H1 (cell line): ENCODE data around the gene SYNJ2. TPM values are rescaled to one million over a fixed set of nuclear protein-coding genes. Genes with fewer than 3 reads are reported as not detected.

Source experiments
- CTCF ChIA-PET: fragments of 300-600 bp; sonication (Branson Sonifier 250); formaldehyde crosslinking; loops from one replicate; lab custom pipeline; 2021; ENCODE audit not compliant: partially characterized antibody; lab: Charles Lee
- POLR2A ChIA-PET: fragments of 300-600 bp; sonication (Branson Sonifier 250); formaldehyde crosslinking; loops from one replicate; lab custom pipeline; 2021; ENCODE audit warnings: inconsistent platforms; ENCODE audit not compliant: partially characterized antibody; lab: Charles Lee
- DNase-seq, 2 experiments: peaks; one replicate each; pipeline versions ENCODE4 v3.0.0 to v3.0.0-alpha.2; 2010 to 2022; ENCODE audit warnings: low spot score in 2 of 2, low read depth in 1 of 2, mixed read lengths in 1 of 2
- FAIRE-seq: peaks from 2 replicates; lab custom pipeline; 2011; peaks lifted over from hg19 to GRCh38; lab: Jason Lieb, UNC
- H2AFZ ChIP-seq: 2 replicates; pipeline ENCODE4 v1.8.1; 2012; ENCODE audit warnings: low read length, inconsistent platforms
- H2AK5ac ChIP-seq: 2 replicates; pipeline ENCODE4 v1.6.1; 2013; ENCODE audit warnings: low read depth, low read length
- H2BK120ac ChIP-seq: replicated peaks from 2 replicates; pipeline ENCODE3; 2013; ENCODE audit warnings: low read depth, low read length, inconsistent platforms
- H2BK12ac ChIP-seq: 2 replicates; pipeline ENCODE4 v1.6.1; 2013; ENCODE audit warnings: low read depth, low read length
- H2BK15ac ChIP-seq: 2 replicates; pipeline ENCODE4 v1.6.1; 2013; ENCODE audit warnings: low read length
- H2BK20ac ChIP-seq: 2 replicates; pipeline ENCODE4 v1.6.1; 2013; ENCODE audit warnings: low read length
- H2BK5ac ChIP-seq: 2 replicates; pipeline ENCODE4 v1.6.1; 2013; ENCODE audit warnings: low read depth, low read length
- H3K14ac ChIP-seq: 2 replicates; pipeline ENCODE4 v1.6.1; 2013; ENCODE audit warnings: inconsistent platforms; ENCODE audit not compliant: insufficient read length
- H3K18ac ChIP-seq: 2 replicates; pipeline ENCODE4 v1.6.1; 2013; ENCODE audit warnings: low read length; ENCODE audit errors: extremely low read depth
- H3K23ac ChIP-seq: 2 replicates; pipeline ENCODE4 v1.6.1; 2013; ENCODE audit warnings: inconsistent platforms; ENCODE audit not compliant: insufficient read length
- H3K23me2 ChIP-seq: 2 replicates; pipeline ENCODE4 v1.6.1; 2013; ENCODE audit warnings: low read depth, low read length
- H3K27ac ChIP-seq: 2 replicates; pipeline ENCODE4 v1.6.1; 2011; ENCODE audit warnings: low read depth, low read length, inconsistent platforms
- H3K27me3 ChIP-seq, 4 experiments: replicated peaks in 1 of 4; 1 replicate in 1 of 4; 2 replicates in 3 of 4; pipeline versions ENCODE4 v1.6.1 to v1.8.1; 2011 to 2013; ENCODE audit warnings: low read length in 3 of 4, mild to moderate bottlenecking in 3 of 4, inconsistent platforms in 2 of 4, mixed read lengths in 2 of 4, moderate library complexity in 1 of 4; ENCODE audit not compliant: control insufficient read depth in 3 of 4, insufficient read depth in 3 of 4; ENCODE audit errors: extremely low read depth in 1 of 4
- H3K36me3 ChIP-seq, 4 experiments: 2 replicates each; pipeline versions ENCODE4 v1.6.1 to v1.8.1; 2011 to 2013; ENCODE audit warnings: mild to moderate bottlenecking in 4 of 4, low read length in 3 of 4, moderate library complexity in 2 of 4, control low read depth in 1 of 4, inconsistent platforms in 1 of 4; ENCODE audit not compliant: insufficient read depth in 4 of 4, control insufficient read depth in 2 of 4
- H3K4ac ChIP-seq: replicated peaks from 2 replicates; pipeline ENCODE3; 2013; ENCODE audit warnings: low read length, low read depth, mixed read lengths, inconsistent platforms; ENCODE audit not compliant: insufficient read length
- H3K4me1 ChIP-seq, 4 experiments: replicated peaks in 1 of 4; 1 replicate in 1 of 4; 2 replicates in 3 of 4; pipeline versions ENCODE4 v1.6.1 to v1.8.1; 2011 to 2013; ENCODE audit warnings: low read length in 3 of 4, inconsistent platforms in 2 of 4, mixed read lengths in 1 of 4; ENCODE audit not compliant: insufficient read depth in 4 of 4, control insufficient read depth in 3 of 4
- H3K4me2 ChIP-seq, 2 experiments: 2 replicates each; pipeline versions ENCODE4 v1.6.1 to v1.8.1; 2011 to 2013; ENCODE audit warnings: low read depth in 2 of 2, low read length in 2 of 2, control low read depth in 1 of 2, inconsistent platforms in 1 of 2, mild to moderate bottlenecking in 1 of 2; ENCODE audit not compliant: insufficient read depth in 1 of 2
- H3K4me3 ChIP-seq, 4 experiments: fragments of 200-600, 300-600 bp in 1 of 4; sonication (generic), shearing (Covaris generic), sonication (Bioruptor Twin) in 1 of 4; 2 replicates each; pipeline versions ENCODE4 v1.5.1 to v1.8.1; 2011 to 2016; ENCODE audit warnings: low read length in 4 of 4, low read depth in 3 of 4, control low read depth in 2 of 4, inconsistent platforms in 2 of 4, mild to moderate bottlenecking in 2 of 4, mixed read lengths in 1 of 4, moderate library complexity in 1 of 4; ENCODE audit not compliant: insufficient read depth in 2 of 4; ENCODE audit errors: extremely low read depth in 1 of 4
- H3K56ac ChIP-seq: replicated peaks from 2 replicates; pipeline ENCODE3; 2013; ENCODE audit warnings: low read depth, mild to moderate bottlenecking, mixed read lengths, low read length, inconsistent platforms; ENCODE audit not compliant: insufficient read length
- H3K79me1 ChIP-seq: 2 replicates; pipeline ENCODE4 v1.6.1; 2013; ENCODE audit warnings: low read depth, low read length, control low read depth
- H3K79me2 ChIP-seq, 2 experiments: 2 replicates each; pipeline versions ENCODE4 v1.6.1 to v1.8.1; 2012 to 2013; ENCODE audit warnings: low read length in 2 of 2, mild to moderate bottlenecking in 2 of 2, inconsistent platforms in 1 of 2; ENCODE audit not compliant: insufficient read depth in 2 of 2, control insufficient read depth in 1 of 2
- H3K9ac ChIP-seq, 4 experiments: replicated peaks in 1 of 4; 1 replicate in 1 of 4; 2 replicates in 3 of 4; pipeline versions ENCODE4 v1.6.1 to v1.8.1; 2011 to 2013; ENCODE audit warnings: low read depth in 3 of 4, low read length in 3 of 4, control low read depth in 2 of 4, mild to moderate bottlenecking in 2 of 4, moderate library complexity in 2 of 4, inconsistent platforms in 1 of 4; ENCODE audit errors: extremely low read depth in 1 of 4
- H3K9me3 ChIP-seq, 2 experiments: 2 replicates each; pipeline versions ENCODE4 v1.6.1 to v1.8.1; 2012 to 2013; ENCODE audit warnings: mild to moderate bottlenecking in 2 of 2, moderate library complexity in 2 of 2, control low read depth in 1 of 2, inconsistent platforms in 1 of 2, low read depth in 1 of 2, low read length in 1 of 2, mixed read lengths in 1 of 2; ENCODE audit not compliant: insufficient read depth in 2 of 2
- H4K20me1 ChIP-seq, 2 experiments: replicated peaks in 1 of 2; 2 replicates each; pipeline versions ENCODE3 to v1.8.1; 2011 to 2013; ENCODE audit warnings: inconsistent platforms in 2 of 2, low read length in 2 of 2, mild to moderate bottlenecking in 1 of 2; ENCODE audit not compliant: insufficient read depth in 2 of 2, control insufficient read depth in 1 of 2
- H4K5ac ChIP-seq: 2 replicates; pipeline ENCODE4 v1.6.1; 2013; ENCODE audit warnings: low read length, low read depth, mixed read lengths, inconsistent platforms; ENCODE audit not compliant: insufficient read length
- H4K8ac ChIP-seq: 2 replicates; pipeline ENCODE4 v1.8.0; 2013; ENCODE audit warnings: mild to moderate bottlenecking, moderate library complexity, low read length, inconsistent platforms; ENCODE audit not compliant: insufficient read depth; ENCODE audit errors: extremely low read depth
- H4K91ac ChIP-seq: replicated peaks from 2 replicates; pipeline ENCODE3; 2013; ENCODE audit warnings: low read length, mixed read lengths, inconsistent platforms; ENCODE audit not compliant: insufficient read length
- WGBS, 2 experiments: shearing (Covaris generic) in 1 of 2; methylation state at CpG; one replicate each; pipeline versions ENCODE4 v1.1.6 to v1.1.7; 2013 to 2015; ENCODE audit warnings: low lambda C conversion rate in 2 of 2, mixed read lengths in 2 of 2, inconsistent platforms in 1 of 2, low coverage in 1 of 2, missing lambda C conversion rate in 1 of 2; ENCODE audit not compliant: insufficient replicate concordance in 2 of 2, insufficient coverage in 1 of 2, insufficient read length in 1 of 2; ENCODE audit errors: extremely low coverage in 1 of 2, missing lambda C conversion rate in 1 of 2; 5-methylcytosine and 5-hydroxymethylcytosine counted together
- polyA plus RNA-seq, 7 experiments: library from polyadenylated mRNA; depleted of rRNA in 3 of 7; stranded (reverse) in 5 of 7; unstranded in 2 of 7; fragments of >200 nt in 5 of 7; fragments of 200-250 nt in 2 of 7; gene quantifications; 1 replicate in 5 of 7; 2 replicates in 1 of 7; 4 replicates in 1 of 7; pipeline versions ENCODE4 v1.2.1 to v1.2.3, GENCODE V29; 2011 to 2013; ENCODE audit warnings: missing spikeins in 2 of 7, mixed read lengths in 2 of 7
- total RNA-seq: library from RNA; stranded (reverse); fragmentation: NEBNext Ultra II Directional; extraction: Animal tissue kit (Norgen Biotek cat#: 25700); gene quantifications from 2 replicates; pipeline ENCODE4 v1.2.1, GENCODE V29; 2021

SYNJ2 gene
- total and polyA plus RNA-seq, 2 of the 8 experiments (the other 6 are each of a cell fraction or from before 2014, with no cell fraction given): 3.7 to 13.9 TPM

- Histone ChIP-seq H3K9ac (no peak overlapping the region), H3K4me1 (no peaks in the 10 kb centered on the region), H3K27me3 (no peaks in the 10 kb centered on the region), H2BK5ac (no peak overlapping the region), H3K79me1 (no peaks in the 10 kb centered on the region; the same call in 1 of the 2 replicates), H4K5ac (no peak overlapping the region), H2BK15ac (no peak overlapping the region), H3K79me2 (no peaks in the 10 kb centered on the region), H3K4me2 (no peak overlapping the region), H3K18ac (no peak overlapping the region), H3K23me2 (no peaks in the 10 kb centered on the region), H3K9me3 (no peaks in the 10 kb centered on the region), H4K20me1 (no peaks in the 10 kb centered on the region), H3K56ac (no peak overlapping the region), H2BK20ac (no peak overlapping the region), H2BK120ac (no peak overlapping the region), H3K23ac (no peak overlapping the region), H3K4me3 (no peak overlapping the region), H2AK5ac (no peak overlapping the region), H3K4ac (no peak overlapping the region), H4K8ac (no peak overlapping the region), H3K27ac (no peak overlapping the region), H4K91ac (no peak overlapping the region), H2AFZ (no peak overlapping the region), H3K14ac (no peak overlapping the region), H3K36me3 (peaks cover 8 to 59% (median 33%) of the 10 kb centered on the region in 4 experiments), H2BK12ac (no peak overlapping the region)
- FAIRE-seq (no peak), DNase-seq (no peak)
- ChIA-PET POLR2A (no interaction called here), CTCF (interaction anchor here (1.2 to 2.6 kb wide), 2 partner anchors 9 to 26 kb away, joined by 3 to 8 read pairs; no protein-coding TSS in a partner anchor)
- 86% methylated on average over 6 of the region's 6 CpGs; no CpG with 5 or more reads in 1 of the 2 experiments for WGBS, 2 experiments
These were observed 43.7 kb upstream of the SYNJ2 start for GRCh38 chr6:157937916-157938315.
